Measurements from ENCODE around the gene ATP1A4. TPM values are rescaled to one million over a fixed set of nuclear protein-coding genes. Genes with fewer than 3 reads are reported as not detected.

The ATP1A4 gene
- total and polyA plus RNA-seq, 2 experiments from 2014 or later, result not detected

DNA sequence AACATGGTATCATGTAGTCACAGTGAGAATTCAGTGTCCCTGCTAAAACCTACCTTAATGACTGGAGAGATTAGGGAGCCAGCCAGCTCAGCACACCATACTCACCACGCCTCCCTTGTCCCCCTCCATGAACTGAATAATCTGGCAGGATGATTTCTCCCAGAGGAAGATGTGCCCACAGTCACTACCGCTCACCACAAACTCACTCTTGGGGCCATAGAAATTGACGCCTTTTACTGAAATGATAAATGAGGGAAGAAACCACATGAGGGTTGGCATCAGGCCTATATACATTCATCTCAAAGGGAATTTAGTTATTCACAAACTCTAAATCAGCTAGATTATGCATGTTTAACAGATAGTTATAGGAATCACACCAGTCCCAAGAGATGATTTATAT lies 71.1 kb downstream of the ATP1A4 start:
- H3K79me2 ChIP-seq (ENCODE audit: insufficient read depth), result no peaks in the 10 kb centered on the region
- no peak overlapping the region for H2AFZ ChIP-seq
- no peak overlapping the region for H3K9ac ChIP-seq
- H3K4me2 ChIP-seq (ENCODE audit: unreplicated experiment), result no peak overlapping the region
- H3F3A ChIP-seq (ENCODE audit: insufficient read depth), result peaks cover 48% of the 10 kb centered on the region
- no peak for DNase-seq
- H3K27me3 ChIP-seq (replicated peaks; ENCODE audit: insufficient read depth), result no peaks in the 10 kb centered on the region
- in situ Hi-C loops (cut with MboI), result no loop called here
- H3K27ac ChIP-seq, result no peak overlapping the region
- H4K20me1 ChIP-seq (ENCODE audit: insufficient read depth), result no peaks in the 10 kb centered on the region
- peaks cover 34% of the 10 kb centered on the region for H3K4me1 ChIP-seq (ENCODE audit: insufficient read depth)
- H3K9me2 ChIP-seq (ENCODE audit: insufficient read depth), result no peaks in the 10 kb centered on the region
- no peak overlapping the region for H3K4me3 ChIP-seq
- H3K36me3 ChIP-seq (ENCODE audit: low read depth), result peaks cover 68% of the 10 kb centered on the region
- 78 to 79% methylated on average over 3 of the region's 3 CpGs for WGBS, 2 experiments (ENCODE audit: low coverage in 1 of 2, low lambda C conversion rate in 2 of 2, missing lambda C conversion rate in 2 of 2)
- no peak for TF ChIP-seq EZH2phosphoT487 (IDR thresholded peaks at IDR 0.05; ENCODE audit: insufficient read depth, low read depth)
- TF ChIP-seq EZH2 (IDR thresholded peaks at IDR 0.05; ENCODE audit: insufficient read depth, poor library complexity, severe bottlenecking), result no peak
- no peaks in the 10 kb centered on the region for H3K9me3 ChIP-seq (ENCODE audit: low read depth)

DNA sequence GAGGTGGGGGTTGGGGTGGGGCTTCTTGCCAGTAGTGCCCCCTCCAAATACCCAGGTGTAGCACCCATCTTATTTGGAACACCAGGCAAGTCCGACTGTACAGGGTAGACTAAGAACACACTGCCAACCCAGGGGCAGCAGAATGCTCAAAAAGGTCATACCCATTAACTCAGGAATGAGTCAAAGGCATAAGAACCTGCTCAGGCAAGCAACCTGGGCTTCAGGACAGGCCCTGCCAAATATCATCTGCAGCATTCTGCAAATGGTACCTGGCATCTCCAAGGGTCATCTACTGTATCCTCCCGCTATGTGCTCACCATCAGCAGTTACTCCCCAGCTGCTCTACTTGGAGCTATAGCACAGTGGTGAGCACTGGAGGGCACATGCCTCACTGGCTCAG lies 73.2 kb downstream of the ATP1A4 start:
- no peak for DNase-seq
- no peak overlapping the region for H3K4me2 ChIP-seq (ENCODE audit: unreplicated experiment)
- no peaks in the 10 kb centered on the region for H3K9me2 ChIP-seq (ENCODE audit: insufficient read depth)
- H3K36me3 ChIP-seq (ENCODE audit: low read depth), result peaks cover 63% of the 10 kb centered on the region
- H3K79me2 ChIP-seq (ENCODE audit: insufficient read depth), result no peaks in the 10 kb centered on the region
- H3K9me3 ChIP-seq (ENCODE audit: low read depth), result no peaks in the 10 kb centered on the region
- H3K27me3 ChIP-seq (replicated peaks; ENCODE audit: insufficient read depth), result no peaks in the 10 kb centered on the region
- no peak overlapping the region for H3K27ac ChIP-seq
- H3K9ac ChIP-seq, result no peak overlapping the region
- TF ChIP-seq EZH2phosphoT487 (IDR thresholded peaks at IDR 0.05; ENCODE audit: insufficient read depth, low read depth), result no peak
- no peak for TF ChIP-seq EZH2 (IDR thresholded peaks at IDR 0.05; ENCODE audit: insufficient read depth, poor library complexity, severe bottlenecking)
- 97 to 100% methylated on average over 2 of the region's 2 CpGs for WGBS, 2 experiments (ENCODE audit: low coverage in 1 of 2, low lambda C conversion rate in 2 of 2, missing lambda C conversion rate in 2 of 2)
- H4K20me1 ChIP-seq (ENCODE audit: insufficient read depth), result no peaks in the 10 kb centered on the region
- no peak overlapping the region for H3K4me3 ChIP-seq
- in situ Hi-C loops (cut with MboI), result no loop called here
- peaks cover 28% of the 10 kb centered on the region for H3F3A ChIP-seq (ENCODE audit: insufficient read depth)
- H2AFZ ChIP-seq, result no peak overlapping the region
- H3K4me1 ChIP-seq (ENCODE audit: insufficient read depth), result peaks cover 13% of the 10 kb centered on the region; the same call in 1 of the 2 replicates

DNA sequence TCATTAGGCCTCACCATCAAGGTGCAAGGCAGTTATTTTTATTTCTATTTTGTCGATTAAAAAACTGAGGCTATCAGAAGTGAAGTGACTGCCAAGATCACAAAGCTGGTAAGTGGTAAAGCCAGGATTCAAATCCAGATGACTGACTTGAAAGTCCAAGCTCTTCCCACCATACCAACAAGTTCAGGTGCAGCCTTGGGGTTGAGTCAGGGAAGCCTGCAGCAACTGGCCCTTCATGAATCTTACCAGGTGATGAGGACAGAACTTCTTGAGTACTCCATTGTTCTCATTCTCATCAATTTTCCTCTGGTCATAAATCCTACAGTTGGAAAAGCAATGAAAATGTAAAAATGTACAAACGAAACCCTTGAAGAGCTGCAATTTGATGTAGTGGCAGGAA lies 73.9 kb downstream of the ATP1A4 start:
- Histone ChIP-seq H3K4me1 (ENCODE audit: insufficient read depth) (peaks cover 6% of the 10 kb centered on the region; the same call in 1 of the 2 replicates), H3K9me3 (ENCODE audit: low read depth) (no peaks in the 10 kb centered on the region), H3K4me2 (ENCODE audit: unreplicated experiment) (no peak overlapping the region), H3K36me3 (ENCODE audit: low read depth) (peaks cover 66% of the 10 kb centered on the region), H3K9ac (no peak overlapping the region), H2AFZ (no peak overlapping the region), H3K27ac (no peak overlapping the region), H3K9me2 (ENCODE audit: insufficient read depth) (no peaks in the 10 kb centered on the region), H3K4me3 (no peak overlapping the region), H3F3A (ENCODE audit: insufficient read depth) (peaks cover 20% of the 10 kb centered on the region), H3K27me3 (replicated peaks; ENCODE audit: insufficient read depth) (no peaks in the 10 kb centered on the region), H3K79me2 (ENCODE audit: insufficient read depth) (no peaks in the 10 kb centered on the region), H4K20me1 (ENCODE audit: insufficient read depth) (no peaks in the 10 kb centered on the region)
- in situ Hi-C loops (cut with MboI), result no loop called here
- no peak for DNase-seq
- TF ChIP-seq EZH2phosphoT487 (IDR thresholded peaks at IDR 0.05; ENCODE audit: insufficient read depth, low read depth) (no peak), EZH2 (IDR thresholded peaks at IDR 0.05; ENCODE audit: insufficient read depth, poor library complexity, severe bottlenecking) (no peak)
- 95 to 98% methylated on average over 2 of the region's 2 CpGs for WGBS, 2 experiments (ENCODE audit: low coverage in 1 of 2, low lambda C conversion rate in 2 of 2, missing lambda C conversion rate in 2 of 2)

DNA sequence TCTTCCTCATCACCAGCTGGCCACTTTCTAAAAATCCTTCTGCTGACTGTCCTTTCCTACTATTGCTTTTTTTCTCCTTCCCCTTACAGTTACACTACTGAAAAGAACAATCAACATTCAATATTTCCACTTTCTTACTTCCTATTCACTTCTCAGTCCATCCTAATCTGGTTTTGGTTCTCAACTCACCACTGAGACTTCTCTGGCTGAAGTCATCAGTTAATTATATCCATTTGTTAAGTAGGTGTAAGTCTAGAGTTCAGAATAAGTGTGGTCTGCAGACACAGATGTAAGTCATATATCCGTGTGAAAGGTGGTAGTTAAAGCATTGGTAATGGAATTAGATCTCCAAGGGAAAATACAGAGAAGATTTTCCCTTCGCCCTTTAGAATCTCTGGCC lies 75.2 kb downstream of the ATP1A4 start:
- no peaks in the 10 kb centered on the region for H3K27me3 ChIP-seq (replicated peaks; ENCODE audit: insufficient read depth)
- DNase-seq, result no peak

DNA sequence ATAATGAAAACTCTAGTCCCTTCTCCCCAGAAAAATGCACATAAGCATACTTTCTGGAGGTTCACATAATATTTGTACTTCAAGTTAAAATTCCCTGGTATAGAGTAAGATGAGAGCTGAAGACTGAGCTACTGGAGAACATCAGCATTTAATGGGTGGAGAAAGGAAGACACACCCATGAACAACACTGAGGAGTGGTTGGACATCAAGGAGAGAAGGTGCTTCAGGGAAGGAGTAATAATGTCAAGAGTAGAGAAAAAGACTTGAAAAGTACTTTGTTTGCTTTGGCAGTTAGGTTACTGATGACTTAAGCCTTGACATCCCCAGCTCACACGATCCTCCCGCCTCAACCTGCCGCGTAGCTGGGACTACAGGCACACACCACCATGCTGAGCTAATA lies 75.6 kb downstream of the ATP1A4 start:
- no peak for DNase-seq
- Histone ChIP-seq H2AFZ (no peak overlapping the region), H3K4me3 (no peak overlapping the region), H3K27ac (no peak overlapping the region), H4K20me1 (ENCODE audit: insufficient read depth) (no peaks in the 10 kb centered on the region), H3K79me2 (ENCODE audit: insufficient read depth) (no peaks in the 10 kb centered on the region), H3K36me3 (ENCODE audit: low read depth) (peaks cover 72% of the 10 kb centered on the region), H3F3A (ENCODE audit: insufficient read depth) (peaks cover 3% of the 10 kb centered on the region; the same call in 1 of the 2 replicates), H3K4me2 (ENCODE audit: unreplicated experiment) (no peak overlapping the region), H3K9me3 (ENCODE audit: low read depth) (no peaks in the 10 kb centered on the region), H3K27me3 (replicated peaks; ENCODE audit: insufficient read depth) (no peaks in the 10 kb centered on the region), H3K4me1 (ENCODE audit: insufficient read depth) (no peaks in the 10 kb centered on the region), H3K9ac (no peak overlapping the region), H3K9me2 (ENCODE audit: insufficient read depth) (no peaks in the 10 kb centered on the region)
- WGBS, 2 experiments (ENCODE audit: low coverage in 1 of 2, low lambda C conversion rate in 2 of 2, missing lambda C conversion rate in 2 of 2), result 98 to 99% methylated on average over 4 of the region's 4 CpGs
- no peak for TF ChIP-seq EZH2 (IDR thresholded peaks at IDR 0.05; ENCODE audit: insufficient read depth, poor library complexity, severe bottlenecking)
- no peak for TF ChIP-seq EZH2phosphoT487 (IDR thresholded peaks at IDR 0.05; ENCODE audit: insufficient read depth, low read depth)
- in situ Hi-C loops (cut with MboI), result no loop called here

More for the DNA sequence above, 75.2 kb downstream of the ATP1A4 start:
- Histone ChIP-seq H3K4me1 (ENCODE audit: insufficient read depth) (no peaks in the 10 kb centered on the region), H2AFZ (no peak overlapping the region), H3F3A (ENCODE audit: insufficient read depth) (peaks cover 8% of the 10 kb centered on the region; the same call in 1 of the 2 replicates), H3K9ac (no peak overlapping the region), H3K9me2 (ENCODE audit: insufficient read depth) (no peaks in the 10 kb centered on the region), H3K4me3 (no peak overlapping the region), H3K27ac (no peak overlapping the region), H4K20me1 (ENCODE audit: insufficient read depth) (no peaks in the 10 kb centered on the region), H3K4me2 (ENCODE audit: unreplicated experiment) (no peak overlapping the region), H3K9me3 (ENCODE audit: low read depth) (no peaks in the 10 kb centered on the region), H3K79me2 (ENCODE audit: insufficient read depth) (no peaks in the 10 kb centered on the region), H3K36me3 (ENCODE audit: low read depth) (peaks cover 73% of the 10 kb centered on the region)
- TF ChIP-seq EZH2phosphoT487 (IDR thresholded peaks at IDR 0.05; ENCODE audit: insufficient read depth, low read depth) (no peak), EZH2 (IDR thresholded peaks at IDR 0.05; ENCODE audit: insufficient read depth, poor library complexity, severe bottlenecking) (no peak)
- in situ Hi-C loops (cut with MboI), result no loop called here
- 65 to 68% methylated on average over 2 of the region's 2 CpGs for WGBS, 2 experiments (ENCODE audit: low coverage in 1 of 2, low lambda C conversion rate in 2 of 2, missing lambda C conversion rate in 2 of 2)
